ENCODE measurements around the gene PRDM16. TPM values are rescaled to one million over a fixed set of nuclear protein-coding genes. Genes with fewer than 3 reads are reported as not detected.

The PRDM16 gene
- total and polyA plus RNA-seq, 2 of the 13 experiments (the other 11 are each of a cell fraction or from before 2014, with no cell fraction given), result 0.15 to 0.81 TPM

- TF ChIP-seq NFAT5 (CRISPR knock-in tag; IDR thresholded peaks at IDR 0.05), result no peak; the same call in 1 of the 2 replicates
- no peak for TF ChIP-seq FOXK2 (IDR thresholded peaks at IDR 0.05)
- TF ChIP-seq ZNF556 (CRISPR knock-in tag; IDR thresholded peaks at IDR 0.05; ENCODE audit: borderline replicate concordance), result no peak
- TF ChIP-seq ZNF281 (CRISPR knock-in tag; IDR thresholded peaks at IDR 0.05; ENCODE audit: borderline replicate concordance), result no peak
- TF ChIP-seq ZNF609 (CRISPR knock-in tag; IDR thresholded peaks at IDR 0.05; ENCODE audit: borderline replicate concordance), result no peak
- no peak for TF ChIP-seq ZKSCAN8 (CRISPR knock-in tag; IDR thresholded peaks at IDR 0.05; ENCODE audit: borderline replicate concordance)
- TF ChIP-seq ZNF33A (CRISPR knock-in tag; IDR thresholded peaks at IDR 0.05; ENCODE audit: borderline replicate concordance), result no peak
- no peak for TF ChIP-seq ZNF3 (CRISPR knock-in tag; IDR thresholded peaks at IDR 0.05)
- TF ChIP-seq ZZZ3 (CRISPR knock-in tag; IDR thresholded peaks at IDR 0.05; ENCODE audit: borderline replicate concordance), result no peak
- no peak; the same call in 1 of the 2 replicates for TF ChIP-seq ZNF367 (CRISPR knock-in tag; IDR thresholded peaks at IDR 0.05; ENCODE audit: borderline replicate concordance)
- TF ChIP-seq ZNF616 (CRISPR knock-in tag; IDR thresholded peaks at IDR 0.05; ENCODE audit: low read depth), result no peak
- TF ChIP-seq SMAD9 (CRISPR knock-in tag; IDR thresholded peaks at IDR 0.05), result no peak
- TF ChIP-seq MED13 (CRISPR knock-in tag; IDR thresholded peaks at IDR 0.05), result no peak
- no peak; the same call in 1 of the 2 replicates for TF ChIP-seq EED (CRISPR knock-in tag; IDR thresholded peaks at IDR 0.05)
These were observed 1.9 kb downstream of the PRDM16 start (continued) for GRCh38 chr1:3070644-3071564.
